ENCODE data around the gene WIPF2.
"Not testable (repeated sequence)": the region's sequence is repeated elsewhere in the genome, so short reads cannot be mapped to it uniquely, and the experiment has no call there.

WIPF2 gene

GRCh38 chr17:40190197-40191021 lies 28.7 kb upstream of the WIPF2 start:
- in situ Hi-C loops (cut with HindIII; ENCODE audit: low pct_ligation_motif_present, low pct_unique_long_range_greater_than_20kb, low sequenced_read_pairs): no loop called here
- DNase-seq: peak; percentile 53

DNA sequence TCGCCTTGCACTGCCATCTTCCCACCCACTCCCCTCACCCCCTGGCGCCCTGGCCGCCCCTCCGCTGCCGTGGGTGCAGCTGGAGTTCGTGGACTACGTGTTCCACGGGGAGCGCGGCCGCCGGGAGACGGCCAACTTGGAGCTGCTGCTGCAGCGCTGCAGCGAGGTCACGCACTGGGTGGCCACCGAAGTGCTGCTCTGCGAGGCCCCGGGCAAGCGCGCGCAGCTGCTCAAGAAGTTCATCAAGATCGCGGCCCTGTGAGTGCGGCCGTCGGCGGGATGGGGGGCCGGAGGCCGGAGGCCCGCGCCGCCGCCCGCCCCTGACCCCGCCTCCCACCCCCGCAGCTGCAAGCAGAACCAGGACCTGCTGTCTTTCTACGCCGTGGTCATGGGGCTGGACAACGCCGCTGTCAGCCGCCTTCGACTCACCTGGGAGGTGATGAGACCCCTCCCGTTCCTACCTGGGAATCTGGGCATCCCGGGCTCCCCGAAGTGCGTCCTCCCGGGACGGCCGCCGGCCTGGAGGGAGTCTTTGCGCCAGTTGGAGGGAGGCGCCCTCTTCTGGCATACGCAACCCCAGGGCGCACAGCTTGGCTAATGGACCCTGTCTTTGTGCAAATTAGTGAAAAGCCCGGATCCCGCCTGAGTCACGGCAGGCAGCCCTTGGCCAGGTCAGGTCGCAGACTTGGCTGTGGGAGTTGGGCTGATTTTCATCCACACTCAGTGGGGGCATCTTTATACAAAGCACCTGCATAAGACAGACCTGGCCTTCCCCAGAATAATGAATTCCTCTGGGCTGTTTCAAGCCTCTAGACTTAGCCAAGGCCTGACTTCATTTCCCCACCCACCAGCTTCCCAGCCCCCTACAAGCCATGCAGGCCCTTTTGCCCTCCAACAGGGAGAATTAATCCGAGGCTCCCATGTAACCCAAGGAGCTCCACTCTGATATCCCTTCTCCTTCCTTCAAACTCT lies 27.6 kb upstream of the WIPF2 start:
- in situ Hi-C loops (cut with HindIII; ENCODE audit: low pct_ligation_motif_present, low pct_unique_long_range_greater_than_20kb, low sequenced_read_pairs): no loop called here
- peak; percentile 89 for DNase-seq

DNA sequence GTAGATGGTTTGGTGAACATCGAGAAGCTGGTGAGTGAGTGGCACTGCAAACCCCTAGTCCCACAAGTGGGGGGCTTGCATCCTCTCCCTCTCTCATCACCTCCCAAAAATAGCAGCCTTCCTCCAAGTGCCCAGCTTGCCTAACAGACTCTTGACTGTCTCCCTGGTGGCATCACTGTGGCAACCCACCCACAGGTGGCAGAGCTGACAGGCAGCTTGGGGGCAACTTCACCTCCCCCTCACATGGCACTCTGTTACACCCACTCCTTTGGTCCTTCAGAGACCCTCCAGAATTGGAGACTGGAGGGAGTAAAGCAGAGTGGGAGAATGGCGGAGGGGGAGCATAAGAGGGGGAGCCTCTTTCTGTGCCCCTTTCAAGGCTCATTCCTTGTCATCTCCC lies 26.1 kb upstream of the WIPF2 start:
- in situ Hi-C loops (cut with HindIII; ENCODE audit: low pct_ligation_motif_present, low pct_unique_long_range_greater_than_20kb, low sequenced_read_pairs): no loop called here
- DNase-seq: no peak

DNA sequence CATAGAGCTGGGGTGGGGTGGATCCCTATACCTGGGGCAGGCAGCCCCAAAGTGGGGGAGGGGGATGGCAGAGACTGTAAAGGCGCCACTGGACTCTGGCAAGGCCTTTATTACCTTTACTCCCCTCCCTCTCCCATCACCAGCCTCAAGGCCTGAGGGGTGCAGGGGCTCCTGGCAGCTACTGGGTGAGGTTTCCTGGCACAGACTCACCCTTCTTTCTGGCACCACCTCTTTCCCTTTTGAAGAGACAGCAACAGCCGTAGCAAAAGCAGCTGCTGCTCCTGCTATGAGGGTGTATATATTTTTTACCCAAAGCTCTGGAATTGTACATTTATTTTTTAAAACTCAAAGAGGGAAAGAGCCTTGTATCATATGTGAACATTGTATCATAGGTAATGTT lies 24.3 kb upstream of the WIPF2 start:
- no peak for DNase-seq
- in situ Hi-C loops (cut with HindIII; ENCODE audit: low pct_ligation_motif_present, low pct_unique_long_range_greater_than_20kb, low sequenced_read_pairs): no loop called here

- no peak for DNase-seq
- in situ Hi-C loops (cut with HindIII; ENCODE audit: low pct_ligation_motif_present, low pct_unique_long_range_greater_than_20kb, low sequenced_read_pairs): no loop called here
Measured at GRCh38 chr17:40197550-40197949, 21.6 kb upstream of the WIPF2 start.

- in situ Hi-C loops (cut with HindIII; ENCODE audit: low pct_ligation_motif_present, low pct_unique_long_range_greater_than_20kb, low sequenced_read_pairs); DNase-seq: not testable (repeated sequence)
Measured at GRCh38 chr17:40197965-40198456, 21.1 kb upstream of the WIPF2 start.

- no peak for DNase-seq
- in situ Hi-C loops (cut with HindIII; ENCODE audit: low pct_ligation_motif_present, low pct_unique_long_range_greater_than_20kb, low sequenced_read_pairs): no loop called here
Measured at GRCh38 chr17:40198576-40198975, 20.5 kb upstream of the WIPF2 start.

GRCh38 chr17:40203131-40203530 lies 16.0 kb upstream of the WIPF2 start:
- in situ Hi-C loops (cut with HindIII; ENCODE audit: low pct_ligation_motif_present, low pct_unique_long_range_greater_than_20kb, low sequenced_read_pairs): no loop called here
- no peak for DNase-seq

DNA sequence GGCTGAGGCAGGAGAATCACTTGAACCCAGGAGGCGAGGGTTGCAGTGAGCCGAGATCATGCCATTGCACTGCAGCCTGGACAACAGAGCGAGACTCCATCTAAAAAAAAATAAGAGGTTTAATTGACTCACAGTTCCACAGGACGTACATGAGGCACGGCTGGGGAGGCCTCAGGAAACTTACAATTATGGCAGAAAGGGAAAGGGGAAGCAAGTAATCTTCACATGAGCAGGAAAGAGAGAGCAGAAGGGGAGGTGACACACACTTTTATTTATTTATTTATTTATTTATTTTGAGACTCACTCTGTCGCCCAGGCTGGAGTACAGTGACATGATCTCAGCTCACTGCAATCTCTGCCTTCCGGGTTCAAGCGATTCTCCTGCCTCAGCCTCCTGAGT lies 12.9 kb upstream of the WIPF2 start:
- DNase-seq; in situ Hi-C loops (cut with HindIII; ENCODE audit: low pct_ligation_motif_present, low pct_unique_long_range_greater_than_20kb, low sequenced_read_pairs): not testable (repeated sequence)

DNA sequence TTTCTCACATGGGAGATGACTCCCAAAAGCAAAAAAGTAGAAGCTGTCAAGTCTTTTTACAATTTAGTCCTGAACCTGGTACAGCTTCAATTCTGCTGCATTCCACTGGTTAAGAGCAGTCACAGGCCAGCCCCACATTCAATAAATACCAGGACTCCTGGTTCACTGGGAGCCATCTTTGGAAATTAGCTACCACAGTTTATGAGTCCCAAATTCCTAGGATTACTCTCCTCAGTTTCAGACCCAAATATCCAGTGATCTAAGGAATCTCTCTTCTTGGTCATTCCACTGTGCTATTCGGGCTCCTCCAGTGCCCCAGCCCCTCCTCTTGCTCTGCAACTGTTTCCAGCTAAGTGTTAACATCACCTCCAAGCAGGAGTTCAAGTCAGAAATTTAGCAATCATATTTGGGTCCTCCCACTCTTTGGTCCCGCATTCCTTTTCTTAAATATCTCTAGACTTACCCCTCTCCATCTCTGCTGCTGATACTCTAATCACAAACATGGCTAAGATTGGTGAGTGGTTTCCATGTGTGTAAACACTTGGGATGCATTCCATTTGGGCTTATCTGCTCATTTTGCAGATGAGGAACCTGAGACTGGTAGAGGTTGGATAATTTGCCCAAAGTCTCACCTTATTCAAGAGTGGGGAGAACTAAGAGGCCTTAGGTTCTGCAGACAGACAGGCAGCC lies 9.6 kb upstream of the WIPF2 start:
- no peak for DNase-seq
- in situ Hi-C loops (cut with HindIII; ENCODE audit: low pct_ligation_motif_present, low pct_unique_long_range_greater_than_20kb, low sequenced_read_pairs): no loop called here

DNA sequence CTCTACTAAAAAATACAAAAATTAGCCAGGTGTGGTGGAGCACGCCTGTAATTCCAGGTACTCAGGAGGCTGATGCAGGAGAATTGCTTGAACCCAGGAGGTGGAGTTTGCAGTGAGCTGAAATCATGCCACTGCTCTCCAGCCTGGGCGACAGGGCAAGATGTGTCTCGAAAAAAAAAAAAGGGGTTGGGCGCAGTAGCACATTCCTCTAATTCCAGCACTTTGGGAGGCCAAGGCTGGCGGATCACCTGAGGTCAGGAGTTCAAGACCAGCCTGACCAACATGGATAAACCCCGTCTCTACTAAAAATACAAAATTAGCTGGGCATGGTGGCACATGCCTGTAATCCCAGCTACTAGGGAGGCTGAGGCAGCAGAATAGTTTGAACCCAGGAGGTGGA lies 5.2 kb upstream of the WIPF2 start:
- in situ Hi-C loops (cut with HindIII; ENCODE audit: low pct_ligation_motif_present, low pct_unique_long_range_greater_than_20kb, low sequenced_read_pairs); DNase-seq: not testable (repeated sequence)

GRCh38 chr17:40218006-40218739 lies 931 bp upstream of the WIPF2 start:
- no peak for DNase-seq
- in situ Hi-C loops (cut with HindIII; ENCODE audit: low pct_ligation_motif_present, low pct_unique_long_range_greater_than_20kb, low sequenced_read_pairs): no loop called here

GRCh38 chr17:40219594-40220338 lies 662 bp downstream of the WIPF2 start:
- in situ Hi-C loops (cut with HindIII; ENCODE audit: low pct_ligation_motif_present, low pct_unique_long_range_greater_than_20kb, low sequenced_read_pairs): no loop called here
- peak; percentile 80 for DNase-seq

- in situ Hi-C loops (cut with HindIII; ENCODE audit: low pct_ligation_motif_present, low pct_unique_long_range_greater_than_20kb, low sequenced_read_pairs): no loop called here
- DNase-seq: no peak
Measured at GRCh38 chr17:40224718-40225550, 5.8 kb downstream of the WIPF2 start.

- DNase-seq; in situ Hi-C loops (cut with HindIII; ENCODE audit: low pct_ligation_motif_present, low pct_unique_long_range_greater_than_20kb, low sequenced_read_pairs): not testable (repeated sequence)
Measured at GRCh38 chr17:40229146-40229545, 10.0 kb downstream of the WIPF2 start.

DNA sequence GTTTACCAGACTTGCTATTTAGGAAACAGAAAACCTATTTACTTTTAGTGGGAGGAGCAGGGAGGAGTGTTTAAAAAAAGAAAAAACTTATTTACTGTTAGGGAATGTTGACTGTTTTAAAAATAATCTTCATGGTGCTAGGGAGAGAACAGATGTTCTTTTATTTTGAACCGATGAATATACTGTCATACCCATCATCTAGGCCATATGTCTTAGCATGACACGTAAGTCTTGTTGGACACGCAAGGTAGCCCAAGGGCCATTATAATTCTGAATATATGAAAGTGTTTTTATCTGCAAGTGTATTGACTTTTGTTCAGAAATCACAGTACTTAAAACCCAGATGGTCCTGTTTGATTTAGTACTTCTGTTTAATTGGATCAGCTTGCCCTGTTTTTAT lies 11.6 kb downstream of the WIPF2 start:
- in situ Hi-C loops (cut with HindIII; ENCODE audit: low pct_ligation_motif_present, low pct_unique_long_range_greater_than_20kb, low sequenced_read_pairs): no loop called here
- no peak for DNase-seq

- in situ Hi-C loops (cut with HindIII; ENCODE audit: low pct_ligation_motif_present, low pct_unique_long_range_greater_than_20kb, low sequenced_read_pairs); DNase-seq: not testable (repeated sequence)
Measured at GRCh38 chr17:40231928-40232327, 12.8 kb downstream of the WIPF2 start.

Measured in ACHN (cell line).